ENCODE results near the gene PARD3.

PARD3 gene

DNA sequence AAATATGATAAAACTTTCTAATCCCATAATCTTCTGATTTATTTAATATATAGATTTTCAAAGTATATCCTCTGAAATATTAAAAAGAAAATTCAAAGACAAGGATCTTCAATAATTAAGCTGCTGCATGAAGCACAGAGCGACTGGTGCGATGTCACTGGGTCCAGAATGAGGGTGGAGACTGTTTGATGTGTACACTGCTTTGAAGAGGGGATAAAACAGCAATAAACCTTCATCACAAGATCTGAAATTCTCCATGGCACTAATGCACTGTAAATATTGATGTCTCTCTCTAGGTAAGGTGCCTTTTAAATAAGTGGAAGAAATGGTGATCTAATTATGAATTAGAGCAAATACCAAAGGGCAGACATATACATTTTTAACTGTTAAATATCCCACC lies 337.8 kb downstream of the PARD3 start:
- H3K4me3 ChIP-seq = no peak overlapping the region
- intact Hi-C loops (cut with DNase I; ENCODE audit: low total_unique reads) = no loop called here

GRCh38 chr10:34476608-34477007 lies 338.5 kb downstream of the PARD3 start:
- H3K27ac ChIP-seq = peak overlapping the region in 1 of 2 donors; percentile 39
- no peaks in the 10 kb centered on the region for H3K9me3 ChIP-seq
- no peak for DNase-seq
- TF ChIP-seq CTCF (IDR thresholded peaks at IDR 0.05) = no peak
- H3K36me3 ChIP-seq = no peaks in the 10 kb centered on the region
- peaks cover 0 to 30% (median 5%) of the 10 kb centered on the region in 4 donors for H3K4me1 ChIP-seq
- no peaks in the 10 kb centered on the region for H3K27me3 ChIP-seq
- intact Hi-C loops (cut with DNase I; ENCODE audit: low total_unique reads) = no loop called here
- no peak overlapping the region for H3K4me3 ChIP-seq

More for the DNA sequence above, 337.8 kb downstream of the PARD3 start:
- no peak overlapping the region for H3K27ac ChIP-seq
- DNase-seq = no peak
- no peak for TF ChIP-seq CTCF (IDR thresholded peaks at IDR 0.05)
- H3K4me1 ChIP-seq = peaks cover 0 to 30% (median 5%) of the 10 kb centered on the region in 4 donors
- no peaks in the 10 kb centered on the region for H3K36me3 ChIP-seq
- H3K9me3 ChIP-seq = no peaks in the 10 kb centered on the region
- H3K27me3 ChIP-seq = no peaks in the 10 kb centered on the region

- H3K36me3 ChIP-seq = no peaks in the 10 kb centered on the region
- H3K4me1 ChIP-seq = peaks cover 0 to 30% (median 5%) of the 10 kb centered on the region in 4 donors
- H3K27me3 ChIP-seq = no peaks in the 10 kb centered on the region
- intact Hi-C loops (cut with DNase I; ENCODE audit: low total_unique reads) = no loop called here
- TF ChIP-seq CTCF (IDR thresholded peaks at IDR 0.05) = no peak
- H3K27ac ChIP-seq = peak overlapping the region; percentile 39 to 48
- no peak for DNase-seq
- H3K4me3 ChIP-seq = no peak overlapping the region
- H3K9me3 ChIP-seq = no peaks in the 10 kb centered on the region
Measured at GRCh38 chr10:34475786-34476185, 339.3 kb downstream of the PARD3 start.

- Histone ChIP-seq H3K4me3 (no peak overlapping the region), H3K27me3 (no peaks in the 10 kb centered on the region), H3K4me1 (peaks cover 0 to 30% (median 5%) of the 10 kb centered on the region in 4 donors), H3K9me3 (no peaks in the 10 kb centered on the region), H3K27ac (peak overlapping the region; percentile 39 to 48), H3K36me3 (no peaks in the 10 kb centered on the region)
- intact Hi-C loops (cut with DNase I; ENCODE audit: low total_unique reads) = no loop called here
- TF ChIP-seq CTCF (IDR thresholded peaks at IDR 0.05) = no peak
- DNase-seq = no peak
Measured at GRCh38 chr10:34475274-34475646, 339.8 kb downstream of the PARD3 start.

- Histone ChIP-seq H3K27me3 (no peaks in the 10 kb centered on the region), H3K9me3 (no peaks in the 10 kb centered on the region), H3K4me3 (no peak overlapping the region), H3K36me3 (no peaks in the 10 kb centered on the region), H3K4me1 (peaks cover 0 to 30% (median 5%) of the 10 kb centered on the region in 4 donors), H3K27ac (peak overlapping the region in 1 of 2 donors; percentile 39)
- intact Hi-C loops (cut with DNase I; ENCODE audit: low total_unique reads) = no loop called here
- DNase-seq = no peak
- TF ChIP-seq CTCF (IDR thresholded peaks at IDR 0.05) = no peak
Measured at GRCh38 chr10:34474555-34475273, 340.4 kb downstream of the PARD3 start.
